ENCODE measurements around the gene ZC3H7B. TPM values are rescaled to one million over a fixed set of nuclear protein-coding genes. Genes with fewer than 3 reads are reported as not detected.
"Not testable (repeated sequence)": the region's sequence is repeated elsewhere in the genome, so short reads cannot be mapped to it uniquely, and the experiment has no call there.

Gene ZC3H7B
- total RNA-seq, 2 donors from 2014 or later: 24.5 to 33.3 TPM

GRCh38 chr22:41257696-41258095 lies 43.6 kb upstream of the ZC3H7B start:
- DNase-seq (ENCODE audit: low spot score): no peak
- H3K4me3 ChIP-seq: no peak overlapping the region
- no peaks in the 10 kb centered on the region for H3K27me3 ChIP-seq
- H3K27ac ChIP-seq: no peak overlapping the region
- H3K36me3 ChIP-seq: peaks cover 48% of the 10 kb centered on the region
- H3K4me1 ChIP-seq: peaks cover 0 to 20% of the 10 kb centered on the region in 2 donors
- H3K9me3 ChIP-seq: no peaks in the 10 kb centered on the region
- no peak for TF ChIP-seq CTCF (IDR thresholded peaks at IDR 0.05)

DNA sequence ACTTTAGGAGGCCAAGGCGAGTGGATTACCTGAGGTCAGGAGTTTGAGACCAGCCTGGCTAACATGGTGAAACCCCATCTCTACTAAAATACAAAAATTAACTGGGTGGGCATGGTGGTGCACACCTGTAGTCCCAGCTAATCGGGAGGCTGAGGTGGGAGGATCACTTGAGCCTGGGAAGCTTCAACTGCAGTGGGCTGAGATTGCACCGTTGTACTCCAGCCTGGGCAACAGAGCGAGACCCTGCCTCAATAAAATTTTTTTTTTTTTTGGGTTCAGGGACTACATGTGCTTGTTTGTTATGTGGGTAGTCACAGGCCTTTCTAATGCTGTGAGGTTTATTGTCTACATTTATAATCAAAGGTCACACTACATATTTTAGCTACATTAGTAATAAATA lies 41.6 kb upstream of the ZC3H7B start:
- Histone ChIP-seq H3K4me1 (peaks cover 0 to 23% of the 10 kb centered on the region in 2 donors), H3K36me3 (peaks cover 43% of the 10 kb centered on the region), H3K27ac (peak overlapping the region; percentile 75 to 94)
- not testable (repeated sequence) for H3K9me3 ChIP-seq; H3K4me3 ChIP-seq; H3K27me3 ChIP-seq; DNase-seq (ENCODE audit: low spot score)

DNA sequence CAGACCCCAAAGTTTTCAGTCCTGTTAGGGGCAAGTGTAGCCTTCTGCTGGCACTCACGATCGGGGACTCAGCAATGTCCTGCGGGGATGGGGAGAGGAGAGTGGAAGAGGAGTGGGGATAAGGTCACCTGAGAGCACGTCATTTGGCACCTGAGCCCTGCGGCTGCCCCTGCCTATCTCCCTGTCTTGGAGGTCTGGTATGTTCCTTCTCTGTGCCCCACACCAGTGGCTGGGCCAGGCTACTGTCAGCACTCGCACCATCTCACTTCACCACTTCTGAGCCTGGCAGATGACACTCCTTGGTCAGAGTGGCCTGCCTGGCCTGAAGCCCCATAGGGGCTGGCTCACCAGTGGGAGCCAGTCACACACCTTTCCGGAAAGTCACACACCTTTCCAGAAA lies 40.5 kb upstream of the ZC3H7B start:
- no peaks in the 10 kb centered on the region for H3K27me3 ChIP-seq
- no peak for TF ChIP-seq CTCF (IDR thresholded peaks at IDR 0.05)
- peak overlapping the region; percentile 75 to 94 for H3K27ac ChIP-seq
- peaks cover 0 to 23% of the 10 kb centered on the region in 2 donors for H3K4me1 ChIP-seq
- H3K36me3 ChIP-seq: peaks cover 41% of the 10 kb centered on the region
- no peak overlapping the region for H3K4me3 ChIP-seq
- no peaks in the 10 kb centered on the region for H3K9me3 ChIP-seq
- DNase-seq (ENCODE audit: low spot score): peak; percentile 72

DNA sequence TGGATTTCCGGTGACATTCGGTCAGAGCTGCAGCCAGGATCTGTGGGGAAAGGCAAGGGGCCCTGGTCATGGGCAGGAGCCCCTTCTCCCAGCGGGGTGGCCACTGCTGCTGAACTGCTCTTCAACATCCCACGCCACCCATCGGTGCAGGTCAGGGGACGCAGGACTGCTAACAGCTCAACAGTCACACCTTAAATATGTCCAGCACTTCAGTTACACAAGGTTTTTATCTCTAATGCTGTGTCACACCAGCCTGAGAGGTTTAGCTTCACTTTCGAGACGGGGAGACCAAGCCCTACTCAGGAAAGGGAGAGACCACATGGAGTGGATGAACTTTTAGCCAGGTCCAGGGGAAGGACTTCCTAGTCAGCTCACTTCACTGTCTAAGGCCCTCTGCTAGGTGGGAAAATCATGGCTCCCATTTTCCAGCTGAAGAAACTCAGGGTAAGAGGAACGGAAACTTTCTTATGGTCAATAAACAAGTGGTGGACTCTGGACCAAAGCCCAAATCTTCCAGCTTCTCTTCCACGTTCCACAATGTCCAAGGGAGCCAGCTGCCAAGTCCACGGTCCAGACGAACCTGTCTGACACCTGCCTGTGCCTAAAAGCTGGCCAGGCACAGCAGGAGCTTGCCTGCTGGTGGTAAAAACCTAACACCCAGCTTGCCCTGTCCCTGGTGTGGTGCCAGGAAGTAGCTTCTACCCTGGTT lies 39.6 kb upstream of the ZC3H7B start:
- Histone ChIP-seq H3K4me3 (no peak overlapping the region), H3K27me3 (no peaks in the 10 kb centered on the region), H3K36me3 (peaks cover 36% of the 10 kb centered on the region), H3K9me3 (no peaks in the 10 kb centered on the region), H3K4me1 (peaks cover 0 to 20% of the 10 kb centered on the region in 2 donors), H3K27ac (peak overlapping the region; percentile 73 to 94)
- no peak for TF ChIP-seq CTCF (IDR thresholded peaks at IDR 0.05)
- no peak for DNase-seq (ENCODE audit: low spot score)

- Histone ChIP-seq H3K27ac (peak overlapping the region; percentile 73 to 94), H3K36me3 (peaks cover 38% of the 10 kb centered on the region), H3K4me3 (no peak overlapping the region), H3K4me1 (peaks cover 0 to 17% of the 10 kb centered on the region in 2 donors), H3K9me3 (no peaks in the 10 kb centered on the region), H3K27me3 (no peaks in the 10 kb centered on the region)
- no peak for DNase-seq (ENCODE audit: low spot score)
- no peak for TF ChIP-seq CTCF (IDR thresholded peaks at IDR 0.05)
Observed at GRCh38 chr22:41262250-41262765, 39.0 kb upstream of the ZC3H7B start.

GRCh38 chr22:41263704-41264103 lies 37.6 kb upstream of the ZC3H7B start:
- Histone ChIP-seq H3K9me3 (no peaks in the 10 kb centered on the region), H3K4me3 (no peak overlapping the region), H3K27ac (no peak overlapping the region), H3K4me1 (peaks cover 0 to 17% of the 10 kb centered on the region in 2 donors), H3K27me3 (no peaks in the 10 kb centered on the region), H3K36me3 (peaks cover 46% of the 10 kb centered on the region)
- no peak for TF ChIP-seq CTCF (IDR thresholded peaks at IDR 0.05)
- DNase-seq (ENCODE audit: low spot score): no peak

Measured in right atrium auricular region (tissue), 2 donors.